Hypothalamus (tissue), 51 donors: ENCODE measurements around the gene ERFE.

Experiments
- DNase-seq, 51 donors: peaks; one replicate each; lab custom pipeline; 2025; lab: John Stamatoyannopoulos, UW

The ERFE gene

DNA sequence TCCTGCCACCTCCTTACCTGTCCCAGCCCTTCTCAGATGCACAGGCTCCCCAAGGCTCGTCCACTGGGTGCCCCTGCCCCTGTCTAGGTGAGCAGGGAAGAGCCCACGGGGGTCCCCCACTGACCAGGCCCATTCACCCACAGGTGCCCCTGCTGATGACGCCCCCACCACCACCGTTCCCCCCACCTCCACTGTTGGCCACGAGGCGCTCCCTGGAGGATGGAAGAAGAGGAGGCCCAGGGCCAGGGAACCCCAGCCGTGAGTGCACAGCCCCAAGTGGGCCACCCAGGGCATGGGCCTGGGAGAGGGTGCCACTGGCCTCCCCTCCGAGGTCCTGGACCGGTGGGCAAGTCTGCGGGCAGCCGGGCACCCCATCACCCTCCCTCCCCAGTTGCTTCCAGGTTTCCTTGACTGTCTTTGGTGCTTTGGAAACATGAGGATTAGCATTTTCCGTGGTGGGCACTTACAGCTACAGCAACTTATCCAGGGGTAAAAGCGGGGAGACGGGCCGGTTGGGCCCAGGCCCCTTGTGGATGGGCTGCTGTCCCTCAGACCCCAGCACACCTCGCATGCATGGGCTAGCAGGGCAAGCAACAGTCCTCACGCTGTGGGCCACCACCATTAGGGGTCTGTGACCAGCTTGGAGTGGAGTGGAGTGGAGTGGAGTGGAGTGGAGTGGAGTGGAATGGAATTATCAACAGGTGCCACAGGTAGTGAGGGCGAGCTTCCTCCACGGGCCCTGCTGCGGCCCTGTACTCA is 33.5 kb upstream of the ERFE start:
- DNase-seq = no peak

DNA sequence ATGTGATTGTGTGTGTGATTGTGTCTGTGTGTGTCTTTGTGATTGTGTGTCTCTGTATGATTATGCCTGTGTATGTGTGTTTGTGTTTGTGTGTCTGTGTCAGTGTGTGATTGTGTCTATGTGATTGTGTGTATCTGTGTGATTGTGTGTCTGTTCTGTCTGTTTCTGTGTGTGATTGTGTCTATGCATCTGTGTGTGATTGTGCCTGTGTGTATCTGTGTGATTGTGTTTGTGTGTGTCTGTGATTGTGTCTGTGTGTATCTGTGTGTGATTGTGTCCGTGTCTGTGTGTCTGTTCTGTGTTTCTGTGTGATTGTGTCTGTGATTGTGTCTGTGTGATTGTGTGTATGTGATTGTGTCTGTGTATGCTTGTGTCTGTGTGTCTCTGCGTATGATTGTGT is 32.4 kb upstream of the ERFE start:
- DNase-seq = no peak

DNA sequence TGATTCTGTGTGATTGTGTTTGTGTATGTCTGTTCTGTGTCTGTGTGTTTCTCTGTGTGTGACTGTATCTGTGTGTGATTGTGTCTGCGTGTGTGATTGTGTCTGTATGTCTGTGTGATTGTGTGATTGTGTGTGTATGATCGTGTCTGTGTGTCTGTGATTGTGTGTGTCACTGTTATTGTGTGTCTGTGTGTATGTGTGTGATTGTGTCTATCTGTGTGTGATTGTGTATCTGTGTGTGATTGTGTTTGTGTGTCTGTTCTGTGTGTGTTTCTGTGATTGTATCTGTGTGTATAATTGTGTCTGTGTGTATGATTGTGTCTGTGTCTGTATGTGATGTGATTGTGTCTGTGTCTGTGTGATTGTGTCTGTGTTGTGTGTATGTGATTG is 32.0 kb upstream of the ERFE start:
- no peak for DNase-seq

DNA sequence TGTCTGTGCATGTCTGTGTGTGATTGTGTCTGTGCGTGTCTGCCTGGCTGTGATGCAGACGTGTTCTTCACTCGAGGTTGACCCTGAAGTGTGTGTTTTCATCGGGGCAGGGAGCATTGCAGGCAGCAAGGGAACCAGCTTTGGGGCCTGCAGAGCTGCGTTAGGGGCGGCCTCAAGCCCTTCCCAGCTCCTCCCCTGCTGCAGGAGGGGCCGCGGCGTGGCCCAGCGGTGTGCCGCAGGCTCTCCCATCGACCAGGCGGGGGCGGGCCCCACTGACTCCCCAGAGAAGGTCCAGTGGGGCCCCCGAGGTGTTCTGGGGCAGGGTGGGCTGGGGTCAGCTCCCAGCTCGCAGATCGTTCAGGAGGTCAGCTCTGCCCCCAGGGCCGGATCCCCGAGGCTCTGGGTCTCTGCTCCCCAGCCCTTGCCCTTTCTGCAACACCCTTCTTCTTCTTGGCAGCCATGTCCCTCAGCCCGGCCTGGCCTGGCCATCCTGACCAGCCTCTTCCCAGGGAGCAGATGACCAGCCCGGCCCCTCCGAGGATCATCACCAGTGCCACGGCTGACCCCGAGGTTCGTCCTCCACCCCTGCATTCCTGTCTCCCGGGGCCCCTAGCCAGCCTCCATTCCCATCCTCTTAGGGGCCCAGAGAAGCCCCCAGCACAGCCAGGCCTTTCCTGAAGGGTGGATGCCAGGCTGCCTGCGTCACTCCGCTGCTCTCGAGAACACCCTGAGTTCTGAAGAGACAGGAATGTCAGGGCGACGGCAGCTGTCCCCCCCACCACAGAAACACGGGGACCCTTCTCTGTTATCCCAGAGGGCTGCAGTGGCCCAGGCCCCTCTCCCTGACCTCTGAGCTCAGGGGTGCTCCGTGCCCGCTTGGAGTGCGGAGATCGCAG is 31.4 kb upstream of the ERFE start:
- no peak for DNase-seq

DNA sequence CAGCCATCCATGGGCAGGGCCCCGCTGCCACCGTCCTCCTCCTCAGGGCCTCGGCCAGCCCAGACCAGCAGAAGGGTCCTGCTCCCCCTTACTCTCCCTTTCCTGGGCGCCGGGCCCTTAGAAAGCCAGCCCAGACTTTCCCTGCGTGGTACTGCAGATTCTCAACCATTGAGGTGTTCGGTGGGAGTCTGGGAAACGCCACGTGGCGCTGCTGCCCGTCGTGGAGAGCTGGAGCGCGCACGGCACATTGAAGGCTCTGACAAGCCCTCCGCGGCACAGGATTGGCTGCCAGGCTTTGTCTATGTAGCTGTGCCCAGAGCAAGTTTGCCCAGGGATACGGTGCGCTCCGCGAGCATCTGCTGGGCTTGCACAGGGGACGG is 30.7 kb upstream of the ERFE start:
- no peak for DNase-seq

DNA sequence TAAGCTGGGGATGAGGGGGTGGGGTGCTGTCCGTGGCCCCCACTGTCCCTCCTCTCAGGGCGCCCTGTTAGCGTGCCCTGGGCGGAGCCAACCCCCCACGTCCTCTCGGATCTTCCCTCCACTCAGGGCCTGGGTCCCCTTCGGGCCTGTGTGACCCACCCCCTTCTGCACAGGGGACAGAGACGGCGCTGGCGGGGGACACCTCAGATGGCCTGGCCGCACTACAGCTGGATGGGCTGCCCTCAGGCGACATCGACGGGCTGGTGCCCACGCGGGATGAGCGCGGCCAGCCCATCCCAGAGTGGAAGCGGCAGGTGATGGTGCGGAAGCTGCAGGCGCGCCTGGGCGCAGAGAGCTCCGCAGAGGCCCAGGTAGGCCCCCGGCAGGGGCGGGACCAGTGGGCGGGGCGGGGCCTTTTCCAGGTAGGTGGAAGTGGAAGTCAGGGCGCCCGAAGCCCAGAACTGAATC is 30.2 kb upstream of the ERFE start:
- no peak for DNase-seq

DNA sequence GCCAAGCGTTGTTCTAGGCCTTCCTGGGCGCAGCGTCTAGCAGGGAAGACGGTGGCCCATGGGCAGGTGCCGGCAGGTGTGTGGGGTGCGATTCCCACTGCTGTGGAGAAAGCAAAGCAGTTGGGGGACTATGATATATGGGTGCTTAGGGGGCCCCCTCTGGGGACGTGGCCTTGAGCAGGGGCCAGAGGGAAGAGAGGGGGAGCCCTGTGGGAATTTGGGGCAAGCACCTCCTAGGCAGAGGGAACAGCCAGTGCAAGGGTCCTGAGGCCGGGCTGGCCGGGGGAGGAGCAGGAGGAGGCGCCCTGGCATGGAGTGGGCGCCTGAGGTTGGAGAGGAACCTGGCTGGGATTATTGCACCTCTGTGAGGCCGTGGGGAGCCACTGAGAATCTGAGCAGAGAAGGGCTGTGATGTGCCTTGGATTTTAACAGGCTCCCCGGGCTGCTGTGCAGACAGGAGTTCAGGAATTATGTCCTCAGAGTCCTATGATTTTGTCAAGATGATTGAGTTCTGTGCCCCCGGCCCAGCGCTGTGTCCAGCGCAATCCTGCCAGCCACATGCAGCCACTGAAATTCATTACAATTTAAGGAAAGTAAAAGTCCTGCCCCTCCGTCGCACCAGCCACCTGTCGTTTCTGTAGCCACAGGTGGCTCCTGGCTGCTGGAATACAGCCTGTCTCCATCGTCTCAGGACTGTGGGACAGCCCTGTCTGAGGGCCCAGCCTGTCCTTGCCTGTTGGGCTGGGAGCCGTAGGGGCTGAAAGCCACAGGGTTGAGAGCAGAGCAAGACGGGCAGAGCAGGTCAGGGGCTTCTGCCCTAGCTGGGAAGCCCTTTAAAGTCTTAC is 29.4 kb upstream of the ERFE start:
- no peak for DNase-seq

DNA sequence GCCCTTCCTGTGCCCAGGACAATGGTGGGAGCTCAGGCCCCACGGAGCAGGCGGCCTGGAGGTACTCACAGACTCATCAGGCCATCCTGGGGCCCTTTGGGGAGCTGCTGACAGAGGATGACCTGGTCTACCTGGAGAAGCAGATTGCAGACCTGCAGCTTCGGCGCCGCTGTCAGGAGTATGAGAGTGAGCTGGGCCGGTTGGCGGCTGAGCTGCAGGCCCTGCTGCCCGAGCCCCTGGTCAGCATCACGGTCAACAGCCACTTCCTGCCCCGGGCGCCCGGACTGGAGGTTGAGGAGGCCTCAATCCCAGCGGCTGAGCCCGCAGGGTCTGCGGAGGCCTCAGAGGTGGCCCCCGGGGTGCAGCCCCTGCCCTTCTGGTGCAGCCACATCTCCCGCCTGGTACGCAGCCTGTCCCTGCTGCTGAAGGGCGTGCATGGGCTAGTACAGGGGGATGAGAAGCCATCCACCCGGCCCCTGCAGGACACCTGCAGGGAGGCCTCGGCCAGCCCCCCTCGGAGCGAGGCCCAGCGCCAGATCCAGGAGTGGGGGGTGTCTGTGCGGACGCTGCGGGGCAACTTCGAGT is 28.6 kb upstream of the ERFE start:
- DNase-seq = no peak

DNA sequence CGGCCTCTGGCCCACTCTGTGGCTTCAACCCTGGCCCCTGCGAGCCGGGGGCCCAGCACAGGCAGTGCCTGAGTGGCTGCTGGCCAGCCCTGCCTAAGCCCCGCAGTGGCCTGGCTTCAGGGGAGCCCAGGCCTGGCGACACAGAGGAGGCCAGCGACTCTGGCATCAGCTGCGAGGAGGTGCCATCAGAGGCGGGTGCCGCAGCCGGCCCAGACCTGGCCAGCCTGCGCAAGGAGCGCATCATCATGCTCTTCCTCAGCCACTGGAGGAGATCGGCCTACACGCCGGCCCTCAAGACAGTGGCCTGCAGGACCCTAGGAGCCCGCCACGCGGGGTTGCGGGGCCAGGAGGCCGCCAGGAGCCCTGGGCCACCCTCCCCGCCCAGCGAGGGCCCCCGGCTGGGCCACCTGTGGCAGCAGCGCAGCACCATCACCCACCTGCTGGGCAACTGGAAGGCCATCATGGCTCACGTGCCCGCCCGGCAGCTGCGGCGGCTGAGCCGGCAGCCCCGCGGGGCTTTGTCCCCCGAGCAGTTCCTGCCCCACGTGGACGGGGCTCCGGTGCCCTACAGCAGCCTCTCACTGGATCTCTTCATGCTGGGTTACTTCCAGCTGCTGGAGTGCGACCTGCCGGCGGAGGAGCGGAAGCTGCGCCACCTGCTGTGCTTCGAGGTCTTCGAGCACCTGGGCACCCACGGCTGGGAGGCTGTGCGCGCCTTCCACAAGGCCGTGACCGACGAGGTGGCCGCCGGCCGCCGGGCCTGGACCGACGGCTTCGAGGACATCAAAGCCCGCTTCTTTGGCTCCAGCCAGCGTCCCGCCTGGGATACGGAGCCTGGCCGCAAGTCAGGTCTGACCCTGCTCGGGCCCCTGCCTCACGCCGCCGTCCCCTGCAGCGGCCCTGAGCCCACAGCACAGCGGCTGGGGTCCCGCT is 27.8 kb upstream of the ERFE start:
- no peak for DNase-seq

DNA sequence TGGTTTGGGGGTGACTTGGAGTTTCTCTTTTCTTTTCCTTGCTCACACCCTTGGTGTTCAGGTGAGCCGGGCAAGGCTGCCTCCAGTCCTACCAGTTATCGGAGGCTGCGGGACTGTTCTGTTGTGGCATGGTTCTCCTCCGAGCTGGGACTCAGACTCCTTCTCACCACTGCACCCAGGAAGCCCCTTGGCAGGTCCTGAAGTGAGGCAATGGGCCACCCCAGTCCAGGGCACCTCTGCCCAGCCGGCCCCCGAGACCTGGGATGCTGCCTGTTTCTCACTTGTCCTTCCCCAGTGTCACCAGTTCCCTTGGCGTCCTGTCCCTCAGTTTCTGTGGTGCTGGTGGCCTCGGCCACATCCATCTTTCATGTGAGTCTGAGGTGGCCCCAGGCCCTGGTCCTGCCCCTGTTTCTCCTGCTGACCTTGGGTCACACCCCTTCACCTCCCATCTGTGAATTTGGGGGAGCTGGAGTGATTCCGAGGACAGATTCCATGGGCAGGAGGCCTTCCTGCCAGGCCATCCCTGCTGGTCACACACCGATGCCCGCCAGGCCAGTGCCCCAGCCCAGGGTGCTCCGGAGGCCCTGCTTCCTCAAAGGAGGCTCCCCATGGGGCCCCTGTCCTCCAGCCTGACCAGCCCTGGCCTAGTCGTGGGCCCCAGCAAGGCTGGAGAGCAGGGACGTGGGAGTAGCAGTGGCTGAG is 26.9 kb upstream of the ERFE start:
- DNase-seq = no peak

DNA sequence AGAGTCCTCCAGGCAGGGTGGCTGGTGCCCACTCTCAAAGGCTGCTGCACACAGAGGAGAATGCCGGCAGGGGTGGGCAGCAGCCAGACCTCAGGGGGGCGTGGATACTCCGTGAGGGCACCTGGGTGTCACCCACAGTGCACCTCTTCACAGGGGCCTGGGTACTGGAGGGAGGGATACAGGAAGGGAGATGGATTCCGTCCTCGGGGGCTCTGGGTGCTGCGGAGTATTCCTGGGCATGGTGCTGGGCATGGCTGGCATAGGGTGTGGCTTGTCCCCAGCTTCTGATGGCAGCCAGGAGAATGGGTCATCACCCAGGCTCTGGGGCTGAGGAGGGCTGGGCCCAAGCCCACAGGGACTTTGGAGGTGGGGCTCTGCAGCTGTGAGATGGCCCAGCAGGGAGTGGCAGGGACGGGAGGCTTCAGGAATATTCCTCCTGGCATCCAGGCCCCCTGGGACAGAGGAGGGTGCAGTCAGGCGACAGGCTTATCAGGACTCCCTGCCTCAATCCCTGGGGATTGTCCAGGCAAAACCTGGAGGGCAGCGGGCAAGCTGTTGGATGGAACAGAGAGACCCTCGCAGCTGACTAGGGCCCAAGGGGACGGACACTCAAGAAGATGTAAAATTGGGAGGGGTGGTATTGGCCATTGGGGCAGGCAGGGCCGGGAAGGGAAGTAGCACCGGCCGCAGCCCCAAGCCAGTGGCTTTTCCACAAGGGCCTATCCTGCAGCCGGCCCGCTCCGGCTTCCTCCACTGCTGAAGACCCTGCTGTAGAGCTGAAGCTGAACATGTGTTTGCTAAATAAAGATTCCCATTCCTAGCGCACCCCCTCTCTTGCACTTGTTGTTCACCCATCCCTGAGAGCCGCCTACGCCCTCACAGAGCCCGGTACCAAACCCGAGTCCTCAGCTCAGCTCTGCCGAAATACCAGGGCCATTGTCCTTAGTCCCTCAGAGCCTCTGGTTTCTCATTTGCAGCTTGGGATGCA is 26.0 kb upstream of the ERFE start:
- DNase-seq = no peak

DNA sequence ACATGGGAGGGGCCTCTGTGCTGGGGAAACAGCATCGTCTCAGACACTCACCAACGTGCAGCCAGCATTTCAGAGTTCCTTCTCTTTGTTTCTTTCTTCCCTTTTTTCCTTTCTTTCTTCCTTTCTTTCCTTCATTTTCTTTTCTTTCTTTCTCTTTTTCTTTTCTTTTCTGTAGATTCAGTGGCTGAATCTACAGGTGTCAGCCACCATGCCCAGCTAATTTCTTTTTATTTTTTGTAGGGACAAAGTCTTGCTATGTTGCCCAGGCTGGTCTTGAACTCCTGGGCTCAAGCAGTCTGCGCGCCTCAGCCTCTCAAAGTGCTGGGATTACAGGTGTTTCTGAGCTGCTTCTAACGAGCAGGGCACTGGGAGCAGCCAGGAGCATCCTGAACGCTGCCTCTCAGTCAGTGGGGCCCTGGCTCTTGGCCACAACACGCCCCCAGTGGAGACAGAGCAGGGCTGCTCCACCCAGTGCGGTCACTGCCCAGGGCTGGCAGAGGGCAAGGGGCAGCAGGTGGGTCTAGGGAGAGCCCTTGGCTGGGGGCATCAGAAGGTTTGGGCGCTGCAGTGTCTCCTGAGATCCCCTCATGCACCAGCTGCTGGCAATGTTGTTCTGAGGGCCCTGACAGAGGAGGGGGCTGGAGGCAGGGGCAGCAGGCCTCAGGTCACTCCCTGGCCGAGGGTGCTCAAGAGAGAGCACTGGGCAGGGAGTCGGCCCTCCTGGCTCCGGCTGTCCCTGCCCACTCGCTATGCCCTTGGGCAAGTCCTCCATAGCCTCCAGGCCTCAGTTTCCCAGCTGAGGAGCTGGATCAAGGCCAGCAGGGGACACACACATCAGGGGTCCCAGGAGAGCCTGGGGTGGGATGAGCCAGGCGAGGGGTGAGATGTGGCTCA is 25.0 kb upstream of the ERFE start:
- no peak for DNase-seq

DNA sequence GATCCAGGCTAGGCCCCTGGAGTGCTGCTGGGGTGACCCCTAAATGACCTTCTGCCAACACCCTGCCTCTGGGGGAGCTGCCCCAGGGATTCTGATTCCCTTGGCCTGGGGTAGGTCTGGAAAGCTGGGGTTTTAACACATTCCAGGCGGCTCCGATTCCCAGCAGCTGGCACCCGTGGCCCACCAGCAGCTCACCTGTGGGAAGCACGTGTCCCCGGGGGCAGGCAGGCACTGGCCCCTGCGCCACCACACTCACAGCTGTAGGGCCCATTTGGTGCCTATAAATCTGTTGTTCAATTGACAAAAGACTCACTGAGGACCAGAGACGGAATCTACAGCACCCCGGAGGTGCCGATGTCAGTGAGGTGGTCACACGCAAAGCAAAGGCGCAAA is 24.4 kb upstream of the ERFE start:
- DNase-seq = no peak

DNA sequence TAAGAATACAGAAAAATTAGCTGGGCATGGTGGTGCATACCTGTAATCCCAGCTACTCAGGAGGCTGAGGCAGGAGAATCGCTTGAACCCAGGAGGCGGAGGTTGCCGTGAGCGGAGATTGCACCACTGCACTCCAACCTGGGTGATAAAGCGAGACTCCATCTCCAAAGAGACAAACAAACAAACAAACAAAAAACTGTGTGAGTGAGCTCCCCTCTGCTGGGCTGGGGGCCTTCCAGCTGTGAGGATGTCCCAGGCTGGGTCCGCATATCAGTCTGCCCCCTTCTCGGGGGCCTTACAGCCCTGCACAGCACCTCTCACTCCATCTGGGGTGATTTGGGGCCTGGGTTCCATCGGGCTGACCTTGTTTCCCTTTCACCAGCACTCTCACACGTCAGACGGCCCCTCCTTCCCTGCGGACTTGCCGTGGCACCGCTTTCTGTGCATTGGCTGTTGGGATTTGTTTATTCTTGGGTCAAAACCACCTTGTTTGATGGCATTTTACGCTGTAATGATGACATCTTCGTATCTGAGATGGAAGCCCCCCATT is 23.1 kb upstream of the ERFE start:
- no peak for DNase-seq

DNA sequence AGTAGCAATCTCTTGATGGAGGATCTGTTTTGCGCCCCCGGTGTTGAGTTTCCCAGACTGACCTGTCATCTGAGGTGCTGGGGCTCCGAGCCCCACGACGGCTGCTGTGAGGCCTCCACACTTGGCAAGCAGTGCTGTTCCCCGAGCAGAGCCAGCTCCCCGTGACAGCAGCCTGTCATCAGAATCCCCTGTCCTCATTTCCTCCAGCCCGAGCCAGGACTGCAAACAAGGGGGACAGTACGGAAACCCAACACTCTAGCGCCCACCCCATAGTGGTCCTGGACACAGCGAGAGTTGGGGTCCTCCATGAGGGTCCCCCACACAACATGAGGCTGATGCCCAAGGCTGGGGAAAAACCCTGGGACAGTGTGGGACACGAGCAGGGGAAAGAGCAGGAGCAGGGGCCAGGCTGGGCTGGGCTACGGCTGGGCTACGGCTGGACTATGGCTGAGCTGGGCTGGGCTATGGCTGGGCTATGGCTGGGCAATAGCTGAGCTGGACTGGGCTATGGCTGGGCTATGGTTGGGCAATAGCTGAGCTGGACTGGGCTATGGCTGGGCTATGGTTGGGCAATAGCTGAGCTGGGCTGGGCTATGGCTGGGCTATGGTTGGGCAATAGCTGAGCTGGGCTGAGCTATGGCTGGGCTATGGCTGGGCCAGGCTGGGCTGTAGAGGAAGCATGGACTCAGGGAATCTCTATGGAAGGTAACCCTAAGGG is 21.8 kb upstream of the ERFE start:
- peak in 2 of 51 donors; percentile 23 to 34 for DNase-seq

DNA sequence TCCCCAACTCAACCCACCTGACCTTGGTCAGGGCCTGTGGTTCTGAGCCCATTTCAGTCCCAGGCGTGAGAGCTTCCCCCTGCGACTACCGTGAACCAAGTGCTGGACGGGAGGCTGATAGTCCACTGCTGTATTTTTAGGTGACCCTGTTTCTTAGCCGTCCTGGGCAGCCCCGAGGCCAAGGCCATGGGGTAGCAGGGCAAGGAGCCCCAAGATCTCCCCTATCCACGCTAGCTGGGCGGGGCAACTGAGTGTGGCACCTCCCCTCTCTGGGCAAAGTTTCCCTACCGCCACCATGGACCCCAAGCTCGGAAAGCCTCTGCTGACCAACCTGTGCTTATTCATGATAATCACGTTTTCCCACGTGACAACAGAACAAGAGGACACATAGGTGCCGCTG is 20.9 kb upstream of the ERFE start:
- no peak for DNase-seq
